KMS-11 (cell line): ENCODE data around the gene NYAP1.

Experiments
- H2AFZ ChIP-seq: fragments of 200-600 bp; sonication (generic); 2 replicates; pipeline ENCODE4 v1.6.1; 2016; ENCODE audit warnings: antibody characterized with exemption, mixed run types, low read depth
- H3K27ac ChIP-seq: fragments of 200-600 bp; sonication (generic); 2 replicates; pipeline ENCODE4 v1.6.1; 2016; ENCODE audit warnings: mild to moderate bottlenecking, mixed run types
- H3K27me3 ChIP-seq: fragments of 200-600 bp; sonication (generic); 2 replicates; pipeline ENCODE4 v1.6.1; 2017; ENCODE audit warnings: mild to moderate bottlenecking, low read depth, mixed run types, moderate library complexity; ENCODE audit not compliant: insufficient read depth
- H3K36me3 ChIP-seq: fragments of 200-600 bp; sonication (generic); 2 replicates; pipeline ENCODE4 v1.6.1; 2017; ENCODE audit warnings: mild to moderate bottlenecking, mixed run types; ENCODE audit not compliant: insufficient read depth
- H3K4me1 ChIP-seq: fragments of 200-600 bp; sonication (generic); 2 replicates; pipeline ENCODE4 v1.6.1; 2016; ENCODE audit warnings: mild to moderate bottlenecking, low read depth, mixed run types; ENCODE audit not compliant: poor library complexity, severe bottlenecking
- H3K4me2 ChIP-seq: fragments of 200-600 bp; sonication (generic); 2 replicates; pipeline ENCODE4 v1.7.0; 2016; ENCODE audit warnings: mild to moderate bottlenecking, mixed run types
- H3K4me3 ChIP-seq: fragments of 200-600 bp; sonication (generic); IDR thresholded peaks from 2 replicates; pipeline ENCODE4 v1.6.1; 2017; ENCODE audit warnings: low read depth, low read length, mixed read lengths; ENCODE audit not compliant: insufficient read depth
- H3K79me2 ChIP-seq: fragments of 200-600 bp; sonication (generic); 2 replicates; pipeline ENCODE4 v1.6.1; 2016; ENCODE audit warnings: low read depth, mixed run types; ENCODE audit not compliant: insufficient read depth
- H3K9ac ChIP-seq: fragments of 200-600 bp; sonication (generic); 2 replicates; pipeline ENCODE4 v1.6.1; 2016; ENCODE audit warnings: mild to moderate bottlenecking, mixed run types
- H4K20me1 ChIP-seq: fragments of 200-600 bp; sonication (generic); 2 replicates; pipeline ENCODE4 v1.6.1; 2016; ENCODE audit warnings: mild to moderate bottlenecking, mixed run types; ENCODE audit not compliant: insufficient read depth
- CTCF ChIP-seq: fragments of 200-600 bp; sonication (generic); conservative IDR thresholded peaks from 2 replicates; pipeline ENCODE4 v1.6.1; 2017; ENCODE audit warnings: low read depth, mild to moderate bottlenecking, antibody characterized with exemption, low read length, moderate library complexity, mixed read lengths

Gene NYAP1

GRCh38 chr7:100476101-100476780 lies 7.5 kb upstream of the NYAP1 start:
- no peak overlapping the region for H3K4me3 ChIP-seq
- peak overlapping the region; percentile 7; the same call in 1 of the 2 replicates for H3K9ac ChIP-seq
- peaks cover 36% of the 10 kb centered on the region for H3K4me1 ChIP-seq
- no peaks in the 10 kb centered on the region; the same call in 1 of the 2 replicates for H3K36me3 ChIP-seq
- no peak overlapping the region for H2AFZ ChIP-seq
- no peak overlapping the region for H3K27ac ChIP-seq
- no peaks in the 10 kb centered on the region for H4K20me1 ChIP-seq
- no peaks in the 10 kb centered on the region for H3K27me3 ChIP-seq
- peak overlapping the region; percentile 67; the same call in 1 of the 2 replicates for H3K4me2 ChIP-seq
- H3K79me2 ChIP-seq: peaks cover 25% of the 10 kb centered on the region
- no peak for TF ChIP-seq CTCF

DNA sequence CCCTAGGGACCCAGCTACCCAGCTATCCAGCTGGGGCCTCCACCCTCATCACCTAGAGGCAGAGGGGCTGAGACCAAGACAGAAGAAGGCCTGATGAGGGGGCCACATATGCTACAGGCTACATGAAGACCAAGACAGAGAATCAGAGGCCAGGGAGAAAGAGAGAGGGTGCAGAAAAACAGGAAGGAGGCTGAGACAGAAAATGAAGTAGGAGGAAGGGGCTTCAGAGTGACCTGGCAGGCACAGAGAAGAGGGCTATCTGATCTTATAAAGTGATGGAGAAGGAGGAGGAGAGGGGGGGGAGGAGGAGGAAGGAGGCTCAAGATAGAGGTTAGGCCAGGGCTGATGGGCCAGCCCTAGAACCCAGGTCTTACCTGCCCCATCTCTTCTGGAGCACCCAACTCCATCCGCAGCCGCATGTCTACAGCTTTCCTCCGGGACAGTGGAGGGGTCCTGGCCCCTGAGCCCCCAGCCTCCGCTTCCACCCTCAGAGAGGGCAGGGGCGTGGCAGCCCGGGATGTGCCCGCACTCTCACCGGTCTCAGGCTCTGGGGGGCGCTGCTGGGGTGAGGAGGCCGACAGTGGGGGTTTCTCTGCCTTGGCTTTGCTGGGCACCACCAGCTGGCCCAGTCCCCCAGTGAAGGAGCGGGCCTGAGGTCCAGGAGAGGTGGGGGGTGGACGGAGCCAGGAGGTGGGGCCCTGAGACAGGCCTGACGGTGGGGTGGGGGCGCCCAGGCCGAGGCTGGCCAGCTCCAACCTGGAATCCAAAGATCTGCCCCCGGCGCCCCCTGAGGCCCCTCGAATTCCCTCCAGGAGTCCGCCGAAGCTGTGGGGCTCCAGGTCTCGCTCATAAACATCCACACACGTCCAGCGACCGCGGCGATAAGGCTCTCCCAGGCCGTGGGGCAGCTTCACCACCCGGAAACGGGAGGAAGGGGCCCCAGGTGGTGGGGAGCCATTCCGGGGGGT lies 6.5 kb upstream of the NYAP1 start:
- H3K79me2 ChIP-seq: peaks cover 25% of the 10 kb centered on the region
- H3K4me1 ChIP-seq: peaks cover 39% of the 10 kb centered on the region
- peak overlapping the region; percentile 67 for H3K4me2 ChIP-seq
- no peak for TF ChIP-seq CTCF
- H3K4me3 ChIP-seq: no peak overlapping the region
- H3K9ac ChIP-seq: peak overlapping the region; percentile 7; the same call in 1 of the 2 replicates
- no peaks in the 10 kb centered on the region for H3K27me3 ChIP-seq
- H3K27ac ChIP-seq: no peak overlapping the region
- H4K20me1 ChIP-seq: no peaks in the 10 kb centered on the region
- H3K36me3 ChIP-seq: no peaks in the 10 kb centered on the region; the same call in 1 of the 2 replicates
- H2AFZ ChIP-seq: no peak overlapping the region

GRCh38 chr7:100477871-100478267 lies 5.9 kb upstream of the NYAP1 start:
- Histone ChIP-seq H3K4me2 (peak overlapping the region; percentile 67), H3K36me3 (no peaks in the 10 kb centered on the region; the same call in 1 of the 2 replicates), H3K27me3 (no peaks in the 10 kb centered on the region; the same call in 1 of the 2 replicates), H3K27ac (no peak overlapping the region), H3K4me3 (no peak overlapping the region), H3K9ac (peak overlapping the region; percentile 64; the same call in 1 of the 2 replicates), H4K20me1 (no peaks in the 10 kb centered on the region), H2AFZ (no peak overlapping the region), H3K79me2 (peaks cover 25% of the 10 kb centered on the region), H3K4me1 (peaks cover 44% of the 10 kb centered on the region)
- no peak for TF ChIP-seq CTCF

GRCh38 chr7:100478958-100479660 lies 4.6 kb upstream of the NYAP1 start, which contains the start of gene TSC22D4:
Gene TSC22D4, minus strand, starts transcription at chr7:100479214. Its CDS starts 1,176 bp downstream, at chr7:100478038.
- peak within 1 kb of the TSS; percentile 34 for H3K27ac ChIP-seq

More at GRCh38 chr7:100478958-100479660, 4.6 kb upstream of the NYAP1 start, which contains the start of gene TSC22D4:
- Histone ChIP-seq H3K79me2 (peaks cover 25% of the 10 kb centered on the region), H3K27me3 (no peaks in the 10 kb centered on the region; the same call in 1 of the 2 replicates), H3K4me2 (peak within 1 kb of the TSS; percentile 67), H3K36me3 (no peaks in the 10 kb centered on the region; the same call in 1 of the 2 replicates), H3K4me1 (peaks cover 38% of the 10 kb centered on the region), H3K9ac (peak within 1 kb of the TSS; percentile 64), H3K4me3 (no peak within 1 kb of the TSS), H2AFZ (peak within 1 kb of the TSS; percentile 38), H4K20me1 (no peaks in the 10 kb centered on the region)
- no peak for TF ChIP-seq CTCF
